H1 (cell line): Measurements from ENCODE around the gene UBE2O. TPM values are rescaled to one million over a fixed set of nuclear protein-coding genes. Genes with fewer than 3 reads are reported as not detected.

ENCODE experiments used
- CTCF ChIA-PET: fragments of 300-600 bp; sonication (Branson Sonifier 250); formaldehyde crosslinking; loops from one replicate; lab custom pipeline; 2021; ENCODE audit not compliant: partially characterized antibody; lab: Charles Lee
- POLR2A ChIA-PET: fragments of 300-600 bp; sonication (Branson Sonifier 250); formaldehyde crosslinking; loops from one replicate; lab custom pipeline; 2021; ENCODE audit warnings: inconsistent platforms; ENCODE audit not compliant: partially characterized antibody; lab: Charles Lee
- DNase-seq, 2 experiments: peaks; one replicate each; pipeline versions ENCODE4 v3.0.0 to v3.0.0-alpha.2; 2010 to 2022; ENCODE audit warnings: low spot score in 2 of 2, low read depth in 1 of 2, mixed read lengths in 1 of 2
- FAIRE-seq: peaks from 2 replicates; lab custom pipeline; 2011; peaks lifted over from hg19 to GRCh38; lab: Jason Lieb, UNC
- H2AFZ ChIP-seq: 2 replicates; pipeline ENCODE4 v1.8.1; 2012; ENCODE audit warnings: low read length, inconsistent platforms
- H2AK5ac ChIP-seq: 2 replicates; pipeline ENCODE4 v1.6.1; 2013; ENCODE audit warnings: low read depth, low read length
- H2BK120ac ChIP-seq: replicated peaks from 2 replicates; pipeline ENCODE3; 2013; ENCODE audit warnings: low read depth, low read length, inconsistent platforms
- H2BK12ac ChIP-seq: 2 replicates; pipeline ENCODE4 v1.6.1; 2013; ENCODE audit warnings: low read depth, low read length
- H2BK15ac ChIP-seq: 2 replicates; pipeline ENCODE4 v1.6.1; 2013; ENCODE audit warnings: low read length
- H2BK20ac ChIP-seq: 2 replicates; pipeline ENCODE4 v1.6.1; 2013; ENCODE audit warnings: low read length
- H2BK5ac ChIP-seq: 2 replicates; pipeline ENCODE4 v1.6.1; 2013; ENCODE audit warnings: low read depth, low read length
- H3K14ac ChIP-seq: 2 replicates; pipeline ENCODE4 v1.6.1; 2013; ENCODE audit warnings: inconsistent platforms; ENCODE audit not compliant: insufficient read length
- H3K18ac ChIP-seq: 2 replicates; pipeline ENCODE4 v1.6.1; 2013; ENCODE audit warnings: low read length; ENCODE audit errors: extremely low read depth
- H3K23ac ChIP-seq: 2 replicates; pipeline ENCODE4 v1.6.1; 2013; ENCODE audit warnings: inconsistent platforms; ENCODE audit not compliant: insufficient read length
- H3K23me2 ChIP-seq: 2 replicates; pipeline ENCODE4 v1.6.1; 2013; ENCODE audit warnings: low read depth, low read length
- H3K27ac ChIP-seq: 2 replicates; pipeline ENCODE4 v1.6.1; 2011; ENCODE audit warnings: low read depth, low read length, inconsistent platforms
- H3K27me3 ChIP-seq, 4 experiments: replicated peaks in 1 of 4; 1 replicate in 1 of 4; 2 replicates in 3 of 4; pipeline versions ENCODE4 v1.6.1 to v1.8.1; 2011 to 2013; ENCODE audit warnings: low read length in 3 of 4, mild to moderate bottlenecking in 3 of 4, inconsistent platforms in 2 of 4, mixed read lengths in 2 of 4, moderate library complexity in 1 of 4; ENCODE audit not compliant: control insufficient read depth in 3 of 4, insufficient read depth in 3 of 4; ENCODE audit errors: extremely low read depth in 1 of 4
- H3K36me3 ChIP-seq, 4 experiments: 2 replicates each; pipeline versions ENCODE4 v1.6.1 to v1.8.1; 2011 to 2013; ENCODE audit warnings: mild to moderate bottlenecking in 4 of 4, low read length in 3 of 4, moderate library complexity in 2 of 4, control low read depth in 1 of 4, inconsistent platforms in 1 of 4; ENCODE audit not compliant: insufficient read depth in 4 of 4, control insufficient read depth in 2 of 4
- H3K4ac ChIP-seq: replicated peaks from 2 replicates; pipeline ENCODE3; 2013; ENCODE audit warnings: low read length, low read depth, mixed read lengths, inconsistent platforms; ENCODE audit not compliant: insufficient read length
- H3K4me1 ChIP-seq, 4 experiments: replicated peaks in 1 of 4; 1 replicate in 1 of 4; 2 replicates in 3 of 4; pipeline versions ENCODE4 v1.6.1 to v1.8.1; 2011 to 2013; ENCODE audit warnings: low read length in 3 of 4, inconsistent platforms in 2 of 4, mixed read lengths in 1 of 4; ENCODE audit not compliant: insufficient read depth in 4 of 4, control insufficient read depth in 3 of 4
- H3K4me2 ChIP-seq, 2 experiments: 2 replicates each; pipeline versions ENCODE4 v1.6.1 to v1.8.1; 2011 to 2013; ENCODE audit warnings: low read depth in 2 of 2, low read length in 2 of 2, control low read depth in 1 of 2, inconsistent platforms in 1 of 2, mild to moderate bottlenecking in 1 of 2; ENCODE audit not compliant: insufficient read depth in 1 of 2
- H3K4me3 ChIP-seq, 4 experiments: fragments of 200-600, 300-600 bp in 1 of 4; sonication (generic), shearing (Covaris generic), sonication (Bioruptor Twin) in 1 of 4; 2 replicates each; pipeline versions ENCODE4 v1.5.1 to v1.8.1; 2011 to 2016; ENCODE audit warnings: low read length in 4 of 4, low read depth in 3 of 4, control low read depth in 2 of 4, inconsistent platforms in 2 of 4, mild to moderate bottlenecking in 2 of 4, mixed read lengths in 1 of 4, moderate library complexity in 1 of 4; ENCODE audit not compliant: insufficient read depth in 2 of 4; ENCODE audit errors: extremely low read depth in 1 of 4
- H3K56ac ChIP-seq: replicated peaks from 2 replicates; pipeline ENCODE3; 2013; ENCODE audit warnings: low read depth, mild to moderate bottlenecking, mixed read lengths, low read length, inconsistent platforms; ENCODE audit not compliant: insufficient read length
- H3K79me1 ChIP-seq: 2 replicates; pipeline ENCODE4 v1.6.1; 2013; ENCODE audit warnings: low read depth, low read length, control low read depth
- H3K79me2 ChIP-seq, 2 experiments: 2 replicates each; pipeline versions ENCODE4 v1.6.1 to v1.8.1; 2012 to 2013; ENCODE audit warnings: low read length in 2 of 2, mild to moderate bottlenecking in 2 of 2, inconsistent platforms in 1 of 2; ENCODE audit not compliant: insufficient read depth in 2 of 2, control insufficient read depth in 1 of 2
- H3K9ac ChIP-seq, 4 experiments: replicated peaks in 1 of 4; 1 replicate in 1 of 4; 2 replicates in 3 of 4; pipeline versions ENCODE4 v1.6.1 to v1.8.1; 2011 to 2013; ENCODE audit warnings: low read depth in 3 of 4, low read length in 3 of 4, control low read depth in 2 of 4, mild to moderate bottlenecking in 2 of 4, moderate library complexity in 2 of 4, inconsistent platforms in 1 of 4; ENCODE audit errors: extremely low read depth in 1 of 4
- H3K9me3 ChIP-seq, 2 experiments: 2 replicates each; pipeline versions ENCODE4 v1.6.1 to v1.8.1; 2012 to 2013; ENCODE audit warnings: mild to moderate bottlenecking in 2 of 2, moderate library complexity in 2 of 2, control low read depth in 1 of 2, inconsistent platforms in 1 of 2, low read depth in 1 of 2, low read length in 1 of 2, mixed read lengths in 1 of 2; ENCODE audit not compliant: insufficient read depth in 2 of 2
- H4K20me1 ChIP-seq, 2 experiments: replicated peaks in 1 of 2; 2 replicates each; pipeline versions ENCODE3 to v1.8.1; 2011 to 2013; ENCODE audit warnings: inconsistent platforms in 2 of 2, low read length in 2 of 2, mild to moderate bottlenecking in 1 of 2; ENCODE audit not compliant: insufficient read depth in 2 of 2, control insufficient read depth in 1 of 2
- H4K5ac ChIP-seq: 2 replicates; pipeline ENCODE4 v1.6.1; 2013; ENCODE audit warnings: low read length, low read depth, mixed read lengths, inconsistent platforms; ENCODE audit not compliant: insufficient read length
- H4K8ac ChIP-seq: 2 replicates; pipeline ENCODE4 v1.8.0; 2013; ENCODE audit warnings: mild to moderate bottlenecking, moderate library complexity, low read length, inconsistent platforms; ENCODE audit not compliant: insufficient read depth; ENCODE audit errors: extremely low read depth
- H4K91ac ChIP-seq: replicated peaks from 2 replicates; pipeline ENCODE3; 2013; ENCODE audit warnings: low read length, mixed read lengths, inconsistent platforms; ENCODE audit not compliant: insufficient read length
- CHD2 ChIP-seq: IDR thresholded peaks from 2 replicates; pipeline ENCODE4 v1.6.1; 2012; ENCODE audit warnings: low read length, improper control_type of control experiment
- CTBP2 ChIP-seq: IDR thresholded peaks from 2 replicates; pipeline ENCODE4 v1.7.0; 2011; ENCODE audit warnings: borderline replicate concordance, mild to moderate bottlenecking, moderate library complexity, mixed read lengths, low read length; ENCODE audit not compliant: insufficient read depth, insufficient read length
- GABPA ChIP-seq: IDR thresholded peaks from 2 replicates; pipeline ENCODE4 v1.6.1; 2011; ENCODE audit warnings: mild to moderate bottlenecking, low read length, moderate library complexity, borderline replicate concordance; ENCODE audit not compliant: insufficient read depth
- JUN ChIP-seq: IDR thresholded peaks from 2 replicates; pipeline ENCODE4 v1.6.1; 2011; ENCODE audit warnings: low read depth, mild to moderate bottlenecking, improper control_type of control experiment, low read length
- KDM5A ChIP-seq: fragments of 200-600 bp; IDR thresholded peaks from 2 replicates; pipeline ENCODE4 v1.7.1; 2012; ENCODE audit warnings: mild to moderate bottlenecking, low read length, inconsistent platforms, mixed read lengths
- POLR2A ChIP-seq, 2 experiments: IDR thresholded peaks; 1 replicate in 1 of 2; 2 replicates in 1 of 2; pipeline ENCODE4 v1.6.1; 2011; ENCODE audit warnings: low read depth in 2 of 2, low read length in 2 of 2, mild to moderate bottlenecking in 2 of 2; ENCODE audit errors: control extremely low read depth in 1 of 2
- POLR2AphosphoS5 ChIP-seq: IDR thresholded peaks from 2 replicates; pipeline ENCODE4 v1.6.1; 2011; ENCODE audit warnings: low read depth, low read length
- POU5F1 ChIP-seq: IDR thresholded peaks from 2 replicates; pipeline ENCODE4 v1.6.1; 2011; ENCODE audit warnings: low read depth, mild to moderate bottlenecking, low read length, moderate library complexity
- TCF12 ChIP-seq: IDR thresholded peaks from 2 replicates; pipeline ENCODE4 v1.6.1; 2011; ENCODE audit warnings: low read depth, mild to moderate bottlenecking, low read length
- WGBS, 2 experiments: shearing (Covaris generic) in 1 of 2; methylation state at CpG; one replicate each; pipeline versions ENCODE4 v1.1.6 to v1.1.7; 2013 to 2015; ENCODE audit warnings: low lambda C conversion rate in 2 of 2, mixed read lengths in 2 of 2, inconsistent platforms in 1 of 2, low coverage in 1 of 2, missing lambda C conversion rate in 1 of 2; ENCODE audit not compliant: insufficient replicate concordance in 2 of 2, insufficient coverage in 1 of 2, insufficient read length in 1 of 2; ENCODE audit errors: extremely low coverage in 1 of 2, missing lambda C conversion rate in 1 of 2; 5-methylcytosine and 5-hydroxymethylcytosine counted together
- polyA plus RNA-seq, 7 experiments: library from polyadenylated mRNA; depleted of rRNA in 3 of 7; stranded (reverse) in 5 of 7; unstranded in 2 of 7; fragments of >200 nt in 5 of 7; fragments of 200-250 nt in 2 of 7; gene quantifications; 1 replicate in 5 of 7; 2 replicates in 1 of 7; 4 replicates in 1 of 7; pipeline versions ENCODE4 v1.2.1 to v1.2.3, GENCODE V29; 2011 to 2013; ENCODE audit warnings: missing spikeins in 2 of 7, mixed read lengths in 2 of 7
- total RNA-seq: library from RNA; stranded (reverse); fragmentation: NEBNext Ultra II Directional; extraction: Animal tissue kit (Norgen Biotek cat#: 25700); gene quantifications from 2 replicates; pipeline ENCODE4 v1.2.1, GENCODE V29; 2021
- TF ChIP-seq, protein P1 (sequence below): IDR thresholded peaks from 2 replicates; pipeline ENCODE4 v1.6.1; 2012; ENCODE audit warnings: inconsistent platforms
- TF ChIP-seq, protein P2 (sequence below): IDR thresholded peaks from 2 replicates; pipeline ENCODE4 v1.6.1; 2012; ENCODE audit warnings: inconsistent platforms
- TF ChIP-seq, protein P3 (sequence below): IDR thresholded peaks from 2 replicates; pipeline ENCODE4 v1.6.1; 2011; ENCODE audit warnings: low read depth, mild to moderate bottlenecking, low read length; ENCODE audit not compliant: insufficient read depth

The UBE2O gene
- total and polyA plus RNA-seq, 2 of the 8 experiments (the other 6 are each of a cell fraction or from before 2014, with no cell fraction given) = 24.4 to 63.0 TPM

DNA sequence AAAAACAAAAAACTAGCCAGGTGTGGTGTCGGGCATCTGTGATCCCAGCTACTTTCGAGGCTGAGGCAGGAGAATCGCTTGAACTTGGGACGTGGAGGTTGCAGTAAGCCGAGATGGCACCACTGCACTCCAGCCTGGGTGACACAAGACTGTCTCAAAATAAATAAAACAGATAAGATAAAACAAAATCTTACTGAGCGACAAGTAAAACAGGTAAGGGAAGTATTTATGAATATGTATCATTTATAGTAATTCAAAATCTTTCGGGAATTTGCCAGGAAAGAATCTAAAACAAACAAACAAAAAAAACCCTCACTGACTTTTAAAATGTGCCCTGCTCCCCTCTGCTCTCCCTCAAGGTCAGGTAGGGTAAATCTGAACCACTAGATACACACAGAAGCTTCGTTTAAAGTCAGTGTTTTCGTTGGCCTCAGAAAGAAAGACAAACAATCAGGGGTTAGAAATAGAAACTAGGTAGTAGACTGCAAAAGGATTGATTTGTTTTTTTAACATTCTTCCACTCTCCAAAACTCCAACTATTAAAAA lies 101.4 kb downstream of the UBE2O start:
- Histone ChIP-seq H3K4me2 (no peak overlapping the region), H3K9me3 (no peaks in the 10 kb centered on the region)
- POLR2A ChIA-PET = interaction anchor here (1.6 to 1.8 kb wide), 2 partner anchors 14 to 20 kb away, joined by 4 to 6 read pairs; no protein-coding TSS in a partner anchor
- TF ChIP-seq JUN (no peak), POU5F1 (no peak), KDM5A (no peak), CHD2 (no peak), CTBP2 (no peak), POLR2AphosphoS5 (no peak), TCF12 (no peak), POLR2A (IDR thresholded peaks at IDR 0.05; ENCODE audit: control extremely low read depth in 1 of 2, low read depth in 2 of 2, low read length in 2 of 2) (no peak), GABPA (no peak)
- TF ChIP-seq, protein P1, sequence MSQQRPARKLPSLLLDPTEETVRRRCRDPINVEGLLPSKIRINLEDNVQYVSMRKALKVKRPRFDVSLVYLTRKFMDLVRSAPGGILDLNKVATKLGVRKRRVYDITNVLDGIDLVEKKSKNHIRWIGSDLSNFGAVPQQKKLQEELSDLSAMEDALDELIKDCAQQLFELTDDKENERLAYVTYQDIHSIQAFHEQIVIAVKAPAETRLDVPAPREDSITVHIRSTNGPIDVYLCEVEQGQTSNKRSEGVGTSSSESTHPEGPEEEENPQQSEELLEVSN = no peak
- TF ChIP-seq, protein P2, sequence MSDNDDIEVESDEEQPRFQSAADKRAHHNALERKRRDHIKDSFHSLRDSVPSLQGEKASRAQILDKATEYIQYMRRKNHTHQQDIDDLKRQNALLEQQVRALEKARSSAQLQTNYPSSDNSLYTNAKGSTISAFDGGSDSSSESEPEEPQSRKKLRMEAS = no peak
- TF ChIP-seq, protein P3, sequence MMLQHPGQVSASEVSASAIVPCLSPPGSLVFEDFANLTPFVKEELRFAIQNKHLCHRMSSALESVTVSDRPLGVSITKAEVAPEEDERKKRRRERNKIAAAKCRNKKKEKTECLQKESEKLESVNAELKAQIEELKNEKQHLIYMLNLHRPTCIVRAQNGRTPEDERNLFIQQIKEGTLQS = no peak

More for the DNA sequence above, 101.4 kb downstream of the UBE2O start:
- Histone ChIP-seq H4K91ac (no peak overlapping the region), H3K18ac (no peak overlapping the region), H3K4ac (no peak overlapping the region), H2BK15ac (no peak overlapping the region), H3K56ac (no peak overlapping the region), H2BK20ac (no peak overlapping the region), H4K20me1 (peaks cover 0 to 4% of the 10 kb centered on the region in 2 experiments), H2AFZ (no peak overlapping the region), H3K23ac (no peak overlapping the region), H2BK120ac (no peak overlapping the region), H2BK12ac (no peak overlapping the region), H3K9ac (no peak overlapping the region), H3K79me1 (peaks cover 4% of the 10 kb centered on the region; the same call in 1 of the 2 replicates), H3K27ac (no peak overlapping the region), H3K36me3 (peaks cover 0 to 7% (median 4%) of the 10 kb centered on the region in 4 experiments; a peak in 5 of 8 replicates), H4K5ac (no peak overlapping the region), H3K79me2 (peaks cover 0 to 10% of the 10 kb centered on the region in 2 experiments; a peak in 1 of 4 replicates), H4K8ac (no peak overlapping the region), H3K27me3 (no peaks in the 10 kb centered on the region), H3K4me1 (peaks cover 0 to 6% (median 0%) of the 10 kb centered on the region in 4 experiments; a peak in 3 of 7 replicates), H2AK5ac (no peak overlapping the region), H3K4me3 (no peak overlapping the region), H3K23me2 (peaks cover 9% of the 10 kb centered on the region; the same call in 1 of the 2 replicates), H2BK5ac (no peak overlapping the region), H3K14ac (no peak overlapping the region)
- DNase-seq (no peak), FAIRE-seq (no peak)
- CTCF ChIA-PET = interaction anchor here (0.6 to 29.3 kb wide), 3 partner anchors 19 to 303 kb away, joined by 3 to 635 read pairs (median 5); partner anchors contain the start of gene SPHK1
- WGBS, 2 experiments = 88% methylated on average over 9 of the region's 9 CpGs; no CpG with 5 or more reads in 1 of the 2 experiments
